ENCODE results near the gene RAB27A.

Gene RAB27A

GRCh38 chr15:55221090-55222011 lies 68.3 kb downstream of the RAB27A start:
- DNase-seq: no peak

DNA sequence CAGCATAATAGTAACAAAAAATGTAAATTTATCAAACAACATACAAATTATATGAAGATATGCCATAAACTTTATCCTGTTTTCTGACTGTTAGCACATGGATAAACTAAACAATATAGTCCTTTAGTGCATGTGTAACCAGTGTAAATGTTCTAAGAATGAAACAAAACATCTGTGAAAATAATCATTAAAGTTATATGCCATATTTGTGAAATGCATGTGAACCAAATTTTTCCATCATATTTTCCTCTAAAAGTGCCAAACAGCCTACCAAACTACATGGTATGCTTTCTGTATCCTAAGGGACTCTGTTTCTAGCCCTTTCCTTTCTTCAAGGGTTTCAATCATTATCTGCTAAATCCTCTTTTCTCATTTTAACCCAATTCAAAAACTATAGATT lies 69.0 kb downstream of the RAB27A start:
- no peak for DNase-seq

DNA sequence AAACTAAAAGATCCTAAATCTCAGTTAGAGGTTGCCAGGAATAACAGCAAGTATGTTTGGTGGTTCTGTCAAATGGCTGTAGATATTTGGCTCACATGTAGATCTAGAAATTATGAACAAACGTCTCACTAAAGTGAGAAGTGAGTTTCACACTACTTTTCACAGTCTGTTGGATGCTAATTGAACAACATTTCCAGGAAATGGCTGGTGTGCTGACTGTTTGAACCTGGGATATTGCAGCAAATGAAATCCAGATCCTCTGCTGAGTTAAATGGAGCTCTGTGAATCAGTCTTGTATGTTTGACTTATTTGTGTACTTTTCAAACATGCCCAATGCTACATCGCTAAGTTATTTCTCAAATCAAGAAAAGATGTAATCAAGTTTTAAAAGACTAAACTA lies 71.6 kb downstream of the RAB27A start:
- DNase-seq: no peak

DNA sequence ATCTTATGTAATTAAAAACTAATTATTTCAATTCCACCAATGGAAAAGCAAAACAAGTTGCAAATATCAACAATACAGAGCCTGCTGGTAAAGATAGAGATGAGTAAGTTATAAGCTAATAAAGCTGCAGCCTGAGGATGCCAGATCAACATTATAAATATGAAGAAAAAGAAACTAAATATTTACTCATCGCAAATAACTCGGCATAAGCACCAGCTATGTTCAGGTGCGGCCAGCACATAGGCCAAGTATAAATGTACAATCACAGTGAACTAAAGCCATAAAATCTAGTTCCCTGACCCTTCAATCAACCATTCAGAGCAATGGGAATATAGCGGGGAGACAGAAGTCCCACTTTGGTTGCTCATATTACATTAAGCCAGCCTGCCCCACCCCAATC lies 85.1 kb downstream of the RAB27A start:
- DNase-seq: no peak

- no peak for DNase-seq
Observed at GRCh38 chr15:55202206-55202605, 87.4 kb downstream of the RAB27A start.

DNA sequence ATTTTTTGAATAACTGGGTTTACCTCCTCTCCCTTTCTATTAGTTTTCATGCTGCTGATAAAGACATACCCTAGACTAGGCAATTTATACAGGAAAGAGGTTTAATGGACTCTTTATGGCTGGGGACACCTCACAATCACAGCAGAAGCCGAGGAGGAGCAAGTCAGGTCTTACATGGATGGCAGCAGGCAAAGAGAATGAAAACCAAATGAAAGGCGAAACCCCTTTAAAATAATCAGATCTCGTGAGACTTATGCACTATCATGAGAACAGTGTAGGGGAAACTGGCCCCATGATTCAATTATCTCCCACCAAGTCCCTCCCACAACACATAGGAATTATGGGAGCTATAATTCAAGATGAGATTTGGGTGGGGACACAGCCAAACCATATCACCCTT lies 90.9 kb downstream of the RAB27A start:
- no peak for DNase-seq

GRCh38 chr15:55197719-55198118 lies 91.9 kb downstream of the RAB27A start:
- DNase-seq: no peak

GRCh38 chr15:55197362-55197705 lies 92.3 kb downstream of the RAB27A start:
- DNase-seq: no peak

- DNase-seq: peak; percentile 96
Observed at GRCh38 chr15:55196458-55197361, 92.9 kb downstream of the RAB27A start, which contains the start of gene RSL24D1. RSL24D1 (minus strand) TSS chr15:55196941; CDS start chr15:55196890, 51 bp downstream.

DNA sequence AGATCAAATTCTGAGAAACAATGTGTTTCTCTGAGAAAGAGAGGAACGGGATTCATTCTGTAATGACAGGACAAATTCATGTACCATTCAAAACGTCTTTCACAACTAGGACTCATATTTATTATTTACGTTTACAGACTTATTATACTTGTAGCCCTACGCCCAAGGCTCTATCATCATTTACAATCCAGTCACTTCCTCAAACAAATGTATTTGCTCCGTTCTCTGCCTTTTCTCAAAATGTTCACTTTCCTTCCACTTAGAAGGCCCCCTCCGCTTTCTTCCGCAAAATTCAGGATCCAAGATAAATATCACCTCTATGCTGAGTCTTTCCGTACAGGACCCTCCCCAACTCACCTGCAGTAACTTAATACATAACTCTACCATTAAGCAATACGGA lies 93.6 kb downstream of the RAB27A start:
- no peak for DNase-seq

DNA sequence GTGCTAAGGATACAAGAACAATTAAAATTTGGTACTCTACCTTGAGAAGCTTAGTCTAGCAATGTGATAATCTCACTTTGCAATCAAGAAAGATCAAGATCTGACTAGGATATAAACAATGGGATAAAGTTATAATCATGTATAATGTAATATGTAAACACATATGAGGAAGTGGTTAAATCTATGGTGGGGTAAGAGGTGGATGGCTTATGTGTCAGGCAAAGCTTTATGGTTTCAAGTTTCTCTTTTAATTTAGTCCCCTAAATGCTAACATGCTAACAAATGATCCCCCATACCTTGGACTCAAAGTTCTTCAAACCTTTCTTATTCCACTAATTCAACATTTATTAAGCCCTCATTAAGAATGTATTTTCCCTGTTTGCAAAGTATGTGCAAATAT lies 95.4 kb downstream of the RAB27A start:
- no peak for DNase-seq

GRCh38 chr15:55186331-55186730 lies 103.3 kb downstream of the RAB27A start:
- no peak for DNase-seq

- no peak for DNase-seq
Observed at GRCh38 chr15:55183679-55184078, 105.9 kb downstream of the RAB27A start.

DNA sequence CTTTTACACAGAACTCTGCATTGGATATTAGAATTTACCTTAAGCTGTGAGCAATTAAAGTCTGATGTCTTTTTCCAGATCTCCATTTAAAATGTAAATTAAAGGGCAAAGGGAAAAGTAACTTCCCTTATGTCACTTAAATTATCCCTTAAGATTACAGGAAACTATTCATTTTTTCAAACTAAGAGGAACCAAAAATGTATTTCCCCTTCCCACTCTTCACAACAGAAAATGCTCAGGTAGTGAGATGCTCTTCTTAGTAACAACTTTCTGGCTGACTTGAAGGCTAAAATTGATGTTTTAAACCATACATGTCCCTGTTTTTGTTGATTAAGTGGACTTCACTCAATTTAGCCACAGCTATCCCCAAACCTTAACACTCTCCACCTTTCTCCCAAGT lies 110.5 kb downstream of the RAB27A start:
- DNase-seq: no peak

- DNase-seq: no peak
Observed at GRCh38 chr15:55170361-55170760, 119.3 kb downstream of the RAB27A start.

GRCh38 chr15:55168350-55168974 lies 121.2 kb downstream of the RAB27A start:
- DNase-seq: peak; percentile 28

GRCh38 chr15:55164284-55164683 lies 125.3 kb downstream of the RAB27A start:
- DNase-seq: no peak
